Measurements from ENCODE around the gene MARCO. TPM values are rescaled to one million over a fixed set of nuclear protein-coding genes. Genes with fewer than 3 reads are reported as not detected.

MARCO gene
- total RNA-seq, 1 donor from 2014 or later = not detected

- H3K27me3 ChIP-seq (ENCODE audit: insufficient read depth, low read length) = peaks cover 8% of the 10 kb centered on the region
- H3K4me1 ChIP-seq (ENCODE audit: insufficient read depth, low read length) = no peaks in the 10 kb centered on the region
These were observed 70.6 kb downstream of the MARCO start for GRCh38 chr2:119012345-119013301.

GRCh38 chr2:119013671-119014070, 71.7 kb downstream of the MARCO start:
- H3K9ac ChIP-seq (ENCODE audit: low read length) = no peak overlapping the region
- Mint-ChIP-seq H3K9me3 (ENCODE audit: unreplicated experiment) (peaks cover 5% of the 10 kb centered on the region), H3K36me3 (ENCODE audit: low read depth, unreplicated experiment) (no peaks in the 10 kb centered on the region), H3K27me3 (ENCODE audit: low read depth, unreplicated experiment) (peaks cover 65% of the 10 kb centered on the region), H3K4me3 (ENCODE audit: unreplicated experiment) (no peak overlapping the region), H3K27ac (ENCODE audit: unreplicated experiment) (no peak overlapping the region), H3K4me1 (ENCODE audit: low read depth, unreplicated experiment) (no peaks in the 10 kb centered on the region)
- no peak for FAIRE-seq
- no peak overlapping the region for H3K4me3 ChIP-seq (ENCODE audit: insufficient read depth, low read depth, low read length)
- no peaks in the 10 kb centered on the region for H3K79me2 ChIP-seq (ENCODE audit: insufficient read depth, low read length)
- H3K4me2 ChIP-seq (ENCODE audit: low read length) = no peak overlapping the region
- H3K27ac ChIP-seq (ENCODE audit: low read depth, low read length) = no peak overlapping the region
- H3K4me1 ChIP-seq (ENCODE audit: insufficient read depth, low read length) = no peaks in the 10 kb centered on the region
- H3K36me3 ChIP-seq (ENCODE audit: insufficient read depth, low read length) = no peaks in the 10 kb centered on the region
- no peak for TF ChIP-seq EZH2 (IDR thresholded peaks at IDR 0.05; ENCODE audit: insufficient read depth, low read length)
- TF ChIP-seq CTCF (IDR thresholded peaks at IDR 0.05; ENCODE audit: insufficient read depth, low read depth, low read length) = no peak
- H4K20me1 ChIP-seq (ENCODE audit: insufficient read depth, low read length) = no peaks in the 10 kb centered on the region
- peaks cover 8% of the 10 kb centered on the region for H3K27me3 ChIP-seq (ENCODE audit: insufficient read depth, low read length)
- no peaks in the 10 kb centered on the region for H3K9me3 ChIP-seq (ENCODE audit: insufficient read depth, low read depth, low read length)
- no peak overlapping the region for H2AFZ ChIP-seq (ENCODE audit: low read depth, low read length)
- DNase-seq (ENCODE audit: low read depth) = no peak

More at GRCh38 chr2:119012345-119013301, 70.6 kb downstream of the MARCO start:
- TF ChIP-seq EZH2 (IDR thresholded peaks at IDR 0.05; ENCODE audit: insufficient read depth, low read length) = no peak
- FAIRE-seq = no peak
- no peak overlapping the region for H3K4me2 ChIP-seq (ENCODE audit: low read length)
- H3K4me3 ChIP-seq (ENCODE audit: insufficient read depth, low read depth, low read length) = no peak overlapping the region
- no peaks in the 10 kb centered on the region for H4K20me1 ChIP-seq (ENCODE audit: insufficient read depth, low read length)
- peaks cover 69% of the 10 kb centered on the region for H3K27me3 Mint-ChIP-seq (ENCODE audit: low read depth, unreplicated experiment)
- H3K9me3 Mint-ChIP-seq (ENCODE audit: unreplicated experiment) = peaks cover 5% of the 10 kb centered on the region
- H3K36me3 ChIP-seq (ENCODE audit: insufficient read depth, low read length) = no peaks in the 10 kb centered on the region
- H3K79me2 ChIP-seq (ENCODE audit: insufficient read depth, low read length) = no peaks in the 10 kb centered on the region
- H3K27ac Mint-ChIP-seq (ENCODE audit: unreplicated experiment) = no peak overlapping the region
- H3K36me3 Mint-ChIP-seq (ENCODE audit: low read depth, unreplicated experiment) = no peaks in the 10 kb centered on the region
- no peaks in the 10 kb centered on the region for H3K9me3 ChIP-seq (ENCODE audit: insufficient read depth, low read depth, low read length)
- H3K4me3 Mint-ChIP-seq (ENCODE audit: unreplicated experiment) = no peak overlapping the region
- H2AFZ ChIP-seq (ENCODE audit: low read depth, low read length) = no peak overlapping the region
- H3K9ac ChIP-seq (ENCODE audit: low read length) = no peak overlapping the region
- H3K27ac ChIP-seq (ENCODE audit: low read depth, low read length) = no peak overlapping the region
- H3K4me1 Mint-ChIP-seq (ENCODE audit: low read depth, unreplicated experiment) = no peaks in the 10 kb centered on the region
- DNase-seq (ENCODE audit: low read depth) = no peak

GRCh38 chr2:119015845-119016244, 73.9 kb downstream of the MARCO start:
- Histone ChIP-seq H4K20me1 (ENCODE audit: insufficient read depth, low read length) (no peaks in the 10 kb centered on the region), H3K4me3 (ENCODE audit: insufficient read depth, low read depth, low read length) (no peak overlapping the region), H3K27me3 (ENCODE audit: insufficient read depth, low read length) (peaks cover 3% of the 10 kb centered on the region), H3K4me2 (ENCODE audit: low read length) (no peak overlapping the region), H2AFZ (ENCODE audit: low read depth, low read length) (no peak overlapping the region), H3K79me2 (ENCODE audit: insufficient read depth, low read length) (no peaks in the 10 kb centered on the region), H3K9ac (ENCODE audit: low read length) (no peak overlapping the region), H3K27ac (ENCODE audit: low read depth, low read length) (no peak overlapping the region), H3K9me3 (ENCODE audit: insufficient read depth, low read depth, low read length) (no peaks in the 10 kb centered on the region), H3K36me3 (ENCODE audit: insufficient read depth, low read length) (no peaks in the 10 kb centered on the region), H3K4me1 (ENCODE audit: insufficient read depth, low read length) (no peaks in the 10 kb centered on the region)
- H3K27ac Mint-ChIP-seq (ENCODE audit: unreplicated experiment) = no peak overlapping the region
- H3K4me1 Mint-ChIP-seq (ENCODE audit: low read depth, unreplicated experiment) = no peaks in the 10 kb centered on the region
- H3K4me3 Mint-ChIP-seq (ENCODE audit: unreplicated experiment) = no peak overlapping the region
- no peak for DNase-seq (ENCODE audit: low read depth)
- FAIRE-seq = no peak
- TF ChIP-seq CTCF (IDR thresholded peaks at IDR 0.05; ENCODE audit: insufficient read depth, low read depth, low read length) (no peak), EZH2 (IDR thresholded peaks at IDR 0.05; ENCODE audit: insufficient read depth, low read length) (no peak)
- peaks cover 50% of the 10 kb centered on the region for H3K27me3 Mint-ChIP-seq (ENCODE audit: low read depth, unreplicated experiment)
- peaks cover 3% of the 10 kb centered on the region for H3K9me3 Mint-ChIP-seq (ENCODE audit: unreplicated experiment)
- H3K36me3 Mint-ChIP-seq (ENCODE audit: low read depth, unreplicated experiment) = no peaks in the 10 kb centered on the region

Measured in astrocyte (in vitro differentiated cells and primary cell).